NCI-H345 (cell line): ENCODE results near the gene GEMIN5.

Experiments
- DNase-seq: peaks from one replicate; lab custom pipeline; 2025; lab: John Stamatoyannopoulos, UW

GEMIN5 gene

GRCh38 chr5:154849264-154849785, 88.7 kb downstream of the GEMIN5 start:
- no peak for DNase-seq

GRCh38 chr5:154844809-154845208, 93.2 kb downstream of the GEMIN5 start:
- DNase-seq: no peak

GRCh38 chr5:154842689-154843530, 95.1 kb downstream of the GEMIN5 start:
- no peak for DNase-seq

GRCh38 chr5:154841273-154841661, 96.7 kb downstream of the GEMIN5 start:
- no peak for DNase-seq

GRCh38 chr5:154840435-154841272, 97.4 kb downstream of the GEMIN5 start:
- DNase-seq: no peak
